Loucy (cell line): Measurements from ENCODE around the gene GPRIN1.

Experiments
- H2AFZ ChIP-seq: fragments of 200-600 bp; sonication (generic); 2 replicates; pipeline ENCODE4 v1.6.0; 2016; ENCODE audit warnings: antibody characterized with exemption, mild to moderate bottlenecking, low read length, moderate library complexity
- H3F3A ChIP-seq: fragments of 200-600 bp; 2 replicates; pipeline ENCODE4 v1.6.0; 2016; ENCODE audit warnings: antibody characterized with exemption, low read depth, mild to moderate bottlenecking
- H3K27me3 ChIP-seq: fragments of 200-600 bp; sonication (generic); 2 replicates; pipeline ENCODE4 v1.6.1; 2014; ENCODE audit warnings: low read length, mild to moderate bottlenecking; ENCODE audit not compliant: insufficient read depth, poor library complexity, severe bottlenecking
- H3K36me3 ChIP-seq: fragments of 200-600 bp; sonication (generic); 2 replicates; pipeline ENCODE4 v1.6.1; 2016; ENCODE audit warnings: low read length; ENCODE audit not compliant: insufficient read depth
- H3K4me1 ChIP-seq: fragments of 200-600 bp; sonication (generic); 2 replicates; pipeline ENCODE4 v1.5.1; 2014; ENCODE audit warnings: low read length, mild to moderate bottlenecking; ENCODE audit not compliant: insufficient read depth, poor library complexity, severe bottlenecking
- H3K4me2 ChIP-seq: fragments of 200-600 bp; sonication (generic); 2 replicates; pipeline ENCODE4 v1.6.0; 2014; ENCODE audit warnings: antibody characterized with exemption, low read length, low read depth, mild to moderate bottlenecking; ENCODE audit not compliant: poor library complexity, severe bottlenecking
- H3K4me3 ChIP-seq: fragments of 200-600 bp; sonication (generic); 2 replicates; pipeline ENCODE4 v1.5.1; 2014; ENCODE audit warnings: low read length, mild to moderate bottlenecking, mixed read lengths; ENCODE audit not compliant: poor library complexity, severe bottlenecking
- H3K79me2 ChIP-seq: fragments of 200-600 bp; sonication (generic); 2 replicates; pipeline ENCODE4 v1.6.1; 2014; ENCODE audit warnings: low read length; ENCODE audit not compliant: insufficient read depth
- H3K9ac ChIP-seq: fragments of 200-600 bp; sonication (generic); 2 replicates; pipeline ENCODE4 v1.6.0; 2014; ENCODE audit warnings: mild to moderate bottlenecking, low read depth, low read length, moderate library complexity; ENCODE audit not compliant: poor library complexity, severe bottlenecking
- H3K9me2 ChIP-seq: fragments of 200-600 bp; sonication (generic); replicated peaks from 2 replicates; pipeline ENCODE4 v1.6.1; 2016; ENCODE audit warnings: low read depth, low read length, mixed read lengths
- H3K9me3 ChIP-seq: fragments of 200-600 bp; sonication (generic); 2 replicates; pipeline ENCODE4 v1.6.1; 2014; ENCODE audit warnings: mild to moderate bottlenecking, antibody characterized with exemption, low read length, low read depth; ENCODE audit not compliant: insufficient read depth
- H4K20me1 ChIP-seq: fragments of 200-600 bp; sonication (generic); 2 replicates; pipeline ENCODE4 v1.6.0; 2014; ENCODE audit warnings: antibody characterized with exemption, low read length, mild to moderate bottlenecking; ENCODE audit not compliant: insufficient read depth, poor library complexity, severe bottlenecking
- EZH2phosphoT487 ChIP-seq: fragments of 200-600 bp; IDR thresholded peaks from 2 replicates; pipeline ENCODE4 v1.6.1; 2018; ENCODE audit warnings: antibody characterized with exemption, mild to moderate bottlenecking, moderate library complexity, borderline replicate concordance
- TF ChIP-seq, protein P1 (sequence below): fragments of 200-600 bp; sonication (generic); conservative IDR thresholded peaks from 2 replicates; pipeline ENCODE4 v1.5.1; 2014; ENCODE audit warnings: mild to moderate bottlenecking, antibody characterized with exemption, low read length

GPRIN1 gene

GRCh38 chr5:176616511-176616910 lies 6.6 kb upstream of the GPRIN1 start:
- no peaks in the 10 kb centered on the region for H4K20me1 ChIP-seq
- H3K9me3 ChIP-seq = no peaks in the 10 kb centered on the region
- no peaks in the 10 kb centered on the region for H3K79me2 ChIP-seq
- no peaks in the 10 kb centered on the region for H3K4me1 ChIP-seq
- no peak overlapping the region for H3K4me2 ChIP-seq
- no peak overlapping the region for H2AFZ ChIP-seq
- H3K9ac ChIP-seq = no peak overlapping the region
- no peak overlapping the region for H3K4me3 ChIP-seq
- no peaks in the 10 kb centered on the region for H3F3A ChIP-seq
- no peaks in the 10 kb centered on the region for H3K36me3 ChIP-seq
- H3K9me2 ChIP-seq = no peaks in the 10 kb centered on the region
- TF ChIP-seq, protein P1, sequence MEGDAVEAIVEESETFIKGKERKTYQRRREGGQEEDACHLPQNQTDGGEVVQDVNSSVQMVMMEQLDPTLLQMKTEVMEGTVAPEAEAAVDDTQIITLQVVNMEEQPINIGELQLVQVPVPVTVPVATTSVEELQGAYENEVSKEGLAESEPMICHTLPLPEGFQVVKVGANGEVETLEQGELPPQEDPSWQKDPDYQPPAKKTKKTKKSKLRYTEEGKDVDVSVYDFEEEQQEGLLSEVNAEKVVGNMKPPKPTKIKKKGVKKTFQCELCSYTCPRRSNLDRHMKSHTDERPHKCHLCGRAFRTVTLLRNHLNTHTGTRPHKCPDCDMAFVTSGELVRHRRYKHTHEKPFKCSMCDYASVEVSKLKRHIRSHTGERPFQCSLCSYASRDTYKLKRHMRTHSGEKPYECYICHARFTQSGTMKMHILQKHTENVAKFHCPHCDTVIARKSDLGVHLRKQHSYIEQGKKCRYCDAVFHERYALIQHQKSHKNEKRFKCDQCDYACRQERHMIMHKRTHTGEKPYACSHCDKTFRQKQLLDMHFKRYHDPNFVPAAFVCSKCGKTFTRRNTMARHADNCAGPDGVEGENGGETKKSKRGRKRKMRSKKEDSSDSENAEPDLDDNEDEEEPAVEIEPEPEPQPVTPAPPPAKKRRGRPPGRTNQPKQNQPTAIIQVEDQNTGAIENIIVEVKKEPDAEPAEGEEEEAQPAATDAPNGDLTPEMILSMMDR = no peak
- TF ChIP-seq EZH2phosphoT487 = no peak
- H3K27me3 ChIP-seq = no peaks in the 10 kb centered on the region

DNA sequence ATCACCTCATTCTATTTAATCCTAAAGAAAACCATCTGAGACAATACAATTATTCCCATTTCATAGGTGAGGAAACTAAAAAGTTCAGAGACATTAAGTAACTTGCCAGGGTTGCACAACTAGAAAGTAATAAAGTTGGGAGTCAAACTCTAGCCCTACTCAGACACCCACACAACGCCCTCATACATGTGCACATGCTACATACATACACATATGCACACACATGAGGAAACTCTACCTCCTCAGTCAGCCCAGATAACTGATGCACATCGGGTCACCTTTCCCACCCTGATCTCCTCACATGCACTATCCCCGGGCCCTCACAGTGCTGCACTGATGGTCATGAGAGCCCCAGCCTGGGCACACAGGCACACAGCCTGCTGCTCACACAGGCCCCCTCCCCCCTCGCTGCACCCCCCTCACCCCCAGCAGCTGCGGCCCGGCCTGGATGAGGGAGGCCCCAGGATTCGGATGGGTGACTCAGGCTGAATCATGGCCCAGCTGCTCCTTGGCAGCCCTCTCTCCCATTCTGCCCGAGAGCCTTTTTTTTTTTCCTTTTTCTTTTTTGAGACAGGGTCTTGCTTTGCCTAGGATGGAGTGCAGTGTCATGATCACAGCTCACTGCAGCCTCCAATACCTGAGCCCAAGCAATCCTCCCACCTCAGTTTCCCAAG lies 5.0 kb upstream of the GPRIN1 start:
- TF ChIP-seq, protein P1 = no peak
- TF ChIP-seq EZH2phosphoT487 = no peak
- Histone ChIP-seq H3K27me3 (no peaks in the 10 kb centered on the region), H3K4me1 (no peaks in the 10 kb centered on the region), H3K79me2 (no peaks in the 10 kb centered on the region), H3F3A (no peaks in the 10 kb centered on the region), H3K9ac (no peak overlapping the region), H4K20me1 (no peaks in the 10 kb centered on the region), H2AFZ (no peak overlapping the region), H3K4me2 (no peak overlapping the region), H3K9me3 (no peaks in the 10 kb centered on the region), H3K4me3 (no peak overlapping the region), H3K36me3 (no peaks in the 10 kb centered on the region), H3K9me2 (no peaks in the 10 kb centered on the region)

- TF ChIP-seq, protein P1 = no peak
- TF ChIP-seq EZH2phosphoT487 = no peak
- Histone ChIP-seq H3K4me3 (no peak overlapping the region), H3K36me3 (no peaks in the 10 kb centered on the region), H2AFZ (no peak overlapping the region), H3K4me1 (no peaks in the 10 kb centered on the region), H3K79me2 (no peaks in the 10 kb centered on the region), H3K9me3 (no peaks in the 10 kb centered on the region), H3K4me2 (no peak overlapping the region), H4K20me1 (no peaks in the 10 kb centered on the region), H3F3A (no peaks in the 10 kb centered on the region), H3K9ac (no peak overlapping the region), H3K9me2 (no peaks in the 10 kb centered on the region), H3K27me3 (no peaks in the 10 kb centered on the region)
Observed at GRCh38 chr5:176612855-176613254, 2.9 kb upstream of the GPRIN1 start.
